HL-60 (cell line): ENCODE measurements around the gene BGLAP.

ENCODE experiments used
- DNase-seq, 2 experiments: peaks; one replicate each; pipeline ENCODE4 v3.0.0-alpha.2; 2010 to 2020; ENCODE audit warnings: low read depth in 1 of 2, low spot score in 1 of 2
- H3K27ac ChIP-seq: fragments of 250-450 bp; sonication (Bioruptor Pico); replicated peaks from 2 replicates; pipeline ENCODE4 v1.5.1; 2020; ENCODE audit warnings: mild to moderate bottlenecking, moderate library complexity
- H3K27me3 ChIP-seq: fragments of 250-450 bp; sonication (Bioruptor Pico); 2 replicates; pipeline ENCODE4 v1.5.1; 2021; ENCODE audit warnings: mild to moderate bottlenecking, moderate library complexity; ENCODE audit not compliant: insufficient read depth, poor library complexity, severe bottlenecking
- H3K4me3 ChIP-seq: replicated peaks from 2 replicates; pipeline ENCODE4 v1.5.1; 2011; ENCODE audit warnings: mild to moderate bottlenecking, control low read depth, low read length; ENCODE audit not compliant: insufficient read depth
- GABPA ChIP-seq: IDR thresholded peaks from 2 replicates; pipeline ENCODE4 v1.6.1; 2012; ENCODE audit warnings: low read depth
- POLR2AphosphoS5 ChIP-seq: IDR thresholded peaks from 2 replicates; pipeline ENCODE4 v1.6.1; 2012; ENCODE audit warnings: low read depth
- REST ChIP-seq: IDR thresholded peaks from 2 replicates; pipeline ENCODE4 v1.6.1; 2012; ENCODE audit warnings: low read depth; ENCODE audit not compliant: insufficient replicate concordance
- SPI1 ChIP-seq: IDR thresholded peaks from 2 replicates; pipeline ENCODE4 v1.6.1; 2012; ENCODE audit warnings: low read depth, mild to moderate bottlenecking, borderline replicate concordance
- TF ChIP-seq, protein P1 (sequence below): IDR thresholded peaks from one replicate; pipeline ENCODE4 v1.5.1; 2011; ENCODE audit warnings: low read length, control low read depth, inconsistent platforms; ENCODE audit not compliant: insufficient read depth

Gene BGLAP

DNA sequence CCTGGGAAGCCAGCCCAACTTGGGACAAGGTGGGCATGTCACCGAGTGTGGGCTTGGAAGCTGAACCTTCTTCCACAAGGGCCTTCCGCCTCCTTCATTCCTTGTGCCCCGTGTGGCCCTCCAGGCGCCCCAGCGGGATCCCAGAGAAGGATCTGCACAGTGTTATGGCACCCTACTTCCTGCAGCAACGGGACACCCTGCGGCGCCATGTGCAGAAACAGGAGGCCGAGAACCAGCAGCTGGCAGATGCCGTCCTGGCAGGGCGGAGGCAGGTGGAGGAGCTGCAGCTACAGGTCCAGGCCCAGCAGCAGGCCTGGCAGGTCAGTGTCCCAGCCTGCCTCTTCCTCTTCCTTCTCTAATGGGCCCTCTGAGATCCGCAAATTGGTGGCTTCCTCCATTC, 5.8 kb upstream of the BGLAP start:
- TF ChIP-seq SPI1 (no peak), GABPA (no peak), POLR2AphosphoS5 (no peak), REST (no peak)
- TF ChIP-seq, protein P1, sequence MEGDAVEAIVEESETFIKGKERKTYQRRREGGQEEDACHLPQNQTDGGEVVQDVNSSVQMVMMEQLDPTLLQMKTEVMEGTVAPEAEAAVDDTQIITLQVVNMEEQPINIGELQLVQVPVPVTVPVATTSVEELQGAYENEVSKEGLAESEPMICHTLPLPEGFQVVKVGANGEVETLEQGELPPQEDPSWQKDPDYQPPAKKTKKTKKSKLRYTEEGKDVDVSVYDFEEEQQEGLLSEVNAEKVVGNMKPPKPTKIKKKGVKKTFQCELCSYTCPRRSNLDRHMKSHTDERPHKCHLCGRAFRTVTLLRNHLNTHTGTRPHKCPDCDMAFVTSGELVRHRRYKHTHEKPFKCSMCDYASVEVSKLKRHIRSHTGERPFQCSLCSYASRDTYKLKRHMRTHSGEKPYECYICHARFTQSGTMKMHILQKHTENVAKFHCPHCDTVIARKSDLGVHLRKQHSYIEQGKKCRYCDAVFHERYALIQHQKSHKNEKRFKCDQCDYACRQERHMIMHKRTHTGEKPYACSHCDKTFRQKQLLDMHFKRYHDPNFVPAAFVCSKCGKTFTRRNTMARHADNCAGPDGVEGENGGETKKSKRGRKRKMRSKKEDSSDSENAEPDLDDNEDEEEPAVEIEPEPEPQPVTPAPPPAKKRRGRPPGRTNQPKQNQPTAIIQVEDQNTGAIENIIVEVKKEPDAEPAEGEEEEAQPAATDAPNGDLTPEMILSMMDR, result no peak
- H3K27me3 ChIP-seq, result no peaks in the 10 kb centered on the region
- no peak for DNase-seq
- no peak overlapping the region for H3K4me3 ChIP-seq
- H3K27ac ChIP-seq, result no peak overlapping the region

- Histone ChIP-seq H3K4me3 (no peak overlapping the region), H3K27me3 (no peaks in the 10 kb centered on the region), H3K27ac (no peak overlapping the region)
- no peak for DNase-seq
- TF ChIP-seq POLR2AphosphoS5 (no peak), SPI1 (no peak), REST (no peak), GABPA (no peak)
- TF ChIP-seq, protein P1, result no peak
Observed at GRCh38 chr1:156238248-156238647, 3.7 kb upstream of the BGLAP start.

GRCh38 chr1:156241311-156241811, 623 bp upstream of the BGLAP start:
- no peak for DNase-seq
- no peaks in the 10 kb centered on the region for H3K27me3 ChIP-seq
- peak; percentile 7; the same call in 1 of the 2 replicates for TF ChIP-seq POLR2AphosphoS5
- TF ChIP-seq REST, result no peak
- no peak overlapping the region for H3K4me3 ChIP-seq
- H3K27ac ChIP-seq, result no peak overlapping the region

DNA sequence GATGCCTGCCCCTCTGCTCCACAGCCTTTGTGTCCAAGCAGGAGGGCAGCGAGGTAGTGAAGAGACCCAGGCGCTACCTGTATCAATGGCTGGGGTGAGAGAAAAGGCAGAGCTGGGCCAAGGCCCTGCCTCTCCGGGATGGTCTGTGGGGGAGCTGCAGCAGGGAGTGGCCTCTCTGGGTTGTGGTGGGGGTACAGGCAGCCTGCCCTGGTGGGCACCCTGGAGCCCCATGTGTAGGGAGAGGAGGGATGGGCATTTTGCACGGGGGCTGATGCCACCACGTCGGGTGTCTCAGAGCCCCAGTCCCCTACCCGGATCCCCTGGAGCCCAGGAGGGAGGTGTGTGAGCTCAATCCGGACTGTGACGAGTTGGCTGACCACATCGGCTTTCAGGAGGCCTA, 754 bp downstream of the BGLAP start:
- no peak for DNase-seq

More for the DNA sequence above, 754 bp downstream of the BGLAP start:
- H3K27ac ChIP-seq, result no peak overlapping the region
- H3K27me3 ChIP-seq, result no peaks in the 10 kb centered on the region
- H3K4me3 ChIP-seq, result no peak overlapping the region
- TF ChIP-seq SPI1, result no peak
- no peak for TF ChIP-seq POLR2AphosphoS5
- no peak for TF ChIP-seq REST
- no peak for TF ChIP-seq GABPA
- TF ChIP-seq, protein P1, result no peak
